ENCODE results near the gene KRT14.
A peak's percentile ranks its signal among the peaks of the same experiment; 100 is the strongest.
"Not testable (repeated sequence)": the region's sequence is repeated elsewhere in the genome, so short reads cannot be mapped to it uniquely, and the experiment has no call there.

The KRT14 gene

GRCh38 chr17:41576740-41577139, 10.0 kb downstream of the KRT14 start:
- DNase-seq: not testable (repeated sequence)

- DNase-seq: no peak
Measured at GRCh38 chr17:41575336-41575735, 11.4 kb downstream of the KRT14 start.

- DNase-seq: no peak
Measured at GRCh38 chr17:41571561-41572434, 14.9 kb downstream of the KRT14 start, which contains the start of gene KRT9. Gene KRT9, minus strand, starts transcription at chr17:41572059. Its CDS starts 67 bp downstream, at chr17:41571992.

- no peak for DNase-seq
Measured at GRCh38 chr17:41567317-41567716, 19.4 kb downstream of the KRT14 start.

GRCh38 chr17:41565338-41565737, 21.4 kb downstream of the KRT14 start:
- DNase-seq: no peak

GRCh38 chr17:41563607-41564170, 23.0 kb downstream of the KRT14 start:
- DNase-seq: no peak

- no peak for DNase-seq
Measured at GRCh38 chr17:41561554-41561953, 25.1 kb downstream of the KRT14 start.

GRCh38 chr17:41559548-41559947, 27.1 kb downstream of the KRT14 start:
- DNase-seq: no peak

- no peak for DNase-seq
Measured at GRCh38 chr17:41556931-41557330, 29.8 kb downstream of the KRT14 start.

GRCh38 chr17:41556306-41556705, 30.4 kb downstream of the KRT14 start:
- DNase-seq: no peak

- DNase-seq: no peak
Measured at GRCh38 chr17:41555105-41555887, 31.4 kb downstream of the KRT14 start.

- no peak for DNase-seq
Measured at GRCh38 chr17:41553987-41554680, 32.6 kb downstream of the KRT14 start.

- DNase-seq: no peak
Measured at GRCh38 chr17:41553176-41553575, 33.5 kb downstream of the KRT14 start.

GRCh38 chr17:41552455-41552854, 34.2 kb downstream of the KRT14 start:
- no peak for DNase-seq

GRCh38 chr17:41551365-41551764, 35.3 kb downstream of the KRT14 start:
- DNase-seq: no peak

GRCh38 chr17:41549596-41550039, 37.1 kb downstream of the KRT14 start:
- no peak for DNase-seq

- DNase-seq: peak; percentile 78 to 80
Measured at GRCh38 chr17:41548844-41549595, 37.7 kb downstream of the KRT14 start.

GRCh38 chr17:41547921-41548843, 38.5 kb downstream of the KRT14 start:
- DNase-seq: peak; percentile 50 to 76

- no peak for DNase-seq
Measured at GRCh38 chr17:41547378-41547841, 39.3 kb downstream of the KRT14 start.

GRCh38 chr17:41546819-41547218, 39.9 kb downstream of the KRT14 start:
- no peak for DNase-seq
